Smooth muscle cell (in vitro differentiated cells): Measurements from ENCODE around the gene HES1. TPM values are rescaled to one million over a fixed set of nuclear protein-coding genes. Genes with fewer than 3 reads are reported as not detected.

Experiments used
- DNase-seq: peaks from one replicate; lab custom pipeline; 2025; ENCODE audit not compliant: unreplicated experiment; lab: John Stamatoyannopoulos, UW
- H2AFZ ChIP-seq: fragments of 200-600 bp; sonication (generic); 2 replicates; pipeline ENCODE4 v1.6.0; 2016; ENCODE audit warnings: antibody characterized with exemption, low read depth, mild to moderate bottlenecking
- H3F3A ChIP-seq: fragments of 200-600 bp; sonication (generic); 2 replicates; pipeline ENCODE4 v1.6.0; 2017; ENCODE audit warnings: antibody characterized with exemption, low read depth
- H3K27ac ChIP-seq: fragments of 200-600 bp; sonication (generic); 2 replicates; pipeline ENCODE4 v1.5.1; 2016; ENCODE audit warnings: low read depth, mild to moderate bottlenecking
- H3K27me3 ChIP-seq: fragments of 200-600 bp; sonication (generic); 2 replicates; pipeline ENCODE4 v1.6.1; 2016; ENCODE audit warnings: low read depth, mild to moderate bottlenecking
- H3K36me3 ChIP-seq: fragments of 200-600 bp; sonication (generic); 2 replicates; pipeline ENCODE4 v1.5.1; 2016; ENCODE audit warnings: low read depth
- H3K4me1 ChIP-seq: fragments of 200-600 bp; sonication (generic); 2 replicates; pipeline ENCODE4 v1.5.1; 2016; ENCODE audit warnings: low read depth
- H3K4me2 ChIP-seq: fragments of 200-600 bp; sonication (generic); 2 replicates; pipeline ENCODE4 v1.6.0; 2016; ENCODE audit warnings: mild to moderate bottlenecking
- H3K4me3 ChIP-seq: fragments of 200-600 bp; sonication (generic); 2 replicates; pipeline ENCODE4 v1.5.1; 2016; ENCODE audit warnings: mild to moderate bottlenecking
- H3K79me2 ChIP-seq: fragments of 200-600 bp; sonication (generic); 2 replicates; pipeline ENCODE4 v1.6.0; 2016; ENCODE audit warnings: low read depth, mild to moderate bottlenecking
- H3K9ac ChIP-seq: fragments of 200-600 bp; sonication (generic); 2 replicates; pipeline ENCODE4 v1.6.0; 2016; ENCODE audit warnings: low read depth
- H3K9me3 ChIP-seq: fragments of 200-600 bp; sonication (generic); replicated peaks from 2 replicates; pipeline ENCODE4 v1.5.1; 2016; ENCODE audit warnings: low read depth
- H4K20me1 ChIP-seq: fragments of 200-600 bp; sonication (generic); 2 replicates; pipeline ENCODE4 v1.6.0; 2016; ENCODE audit warnings: low read depth
- CTCF ChIP-seq: fragments of 200-600 bp; sonication (generic); IDR thresholded peaks from 2 replicates; pipeline ENCODE4 v1.5.1; 2017; ENCODE audit warnings: borderline replicate concordance, mild to moderate bottlenecking, antibody characterized with exemption; ENCODE audit not compliant: insufficient read depth, poor library complexity, severe bottlenecking
- WGBS: methylation state at CpG from one replicate; pipeline ENCODE4 v1.1.7; 2016; ENCODE audit warnings: low lambda C conversion rate; 5-methylcytosine and 5-hydroxymethylcytosine counted together
- polyA plus RNA-seq: library from polyadenylated mRNA; unstranded; fragments of >200 nt; fragmentation: Nextera tagmentation; extraction: Ambion mirVana; gene quantifications from 2 replicates; pipeline ENCODE4 v1.2.1, GENCODE V29; 2016
- total RNA-seq: library from RNA; depleted of rRNA; stranded (reverse); fragments of >200 nt; gene quantifications from 2 replicates; pipeline ENCODE4 v1.2.3, GENCODE V29; 2014

Gene HES1
- total RNA-seq: 69.5 and 96.8 TPM in 2 replicates
- 52.0 and 59.9 TPM in 2 replicates for polyA plus RNA-seq

- H3K4me3 ChIP-seq: peak within 1 kb of the TSS; percentile 83
- under 1% methylated on average over 29 of the region's 29 CpGs for WGBS
- peak within 1 kb of the TSS; percentile 91 for H3K4me2 ChIP-seq
- H4K20me1 ChIP-seq: peaks cover 20% of the 10 kb centered on the region
- H3F3A ChIP-seq: peaks cover 49% of the 10 kb centered on the region
- peaks cover 12% of the 10 kb centered on the region for H3K79me2 ChIP-seq
- H3K4me1 ChIP-seq: peaks cover 57% of the 10 kb centered on the region
- no peaks in the 10 kb centered on the region for H3K27me3 ChIP-seq
- peak; percentile 72 for DNase-seq
- H2AFZ ChIP-seq: no peak within 1 kb of the TSS
- H3K9ac ChIP-seq: peak within 1 kb of the TSS; percentile 76
- H3K27ac ChIP-seq: peak within 1 kb of the TSS; percentile 90
- H3K36me3 ChIP-seq: no peaks in the 10 kb centered on the region
- no peak for TF ChIP-seq CTCF
- H3K9me3 ChIP-seq: no peaks in the 10 kb centered on the region
Measured at GRCh38 chr3:194135806-194136518, at the start of gene HES1. Gene HES1, plus strand, starts transcription at chr3:194136148. Its CDS starts 233 bp downstream, at chr3:194136381.

- Histone ChIP-seq H3K36me3 (no peaks in the 10 kb centered on the region), H3F3A (peaks cover 20% of the 10 kb centered on the region), H2AFZ (peak overlapping the region; percentile 12), H4K20me1 (no peaks in the 10 kb centered on the region), H3K9me3 (no peaks in the 10 kb centered on the region), H3K4me3 (no peak overlapping the region), H3K27ac (peak overlapping the region; percentile 13), H3K9ac (no peak overlapping the region), H3K79me2 (no peaks in the 10 kb centered on the region), H3K27me3 (no peaks in the 10 kb centered on the region), H3K4me2 (peak overlapping the region; percentile 35), H3K4me1 (peaks cover 46% of the 10 kb centered on the region)
- DNase-seq: no peak
- 43% methylated on average over 12 of the region's 12 CpGs for WGBS
- no peak for TF ChIP-seq CTCF
Measured at GRCh38 chr3:194086388-194087075, 49.4 kb upstream of the HES1 start.

GRCh38 chr3:194087280-194087679, 48.7 kb upstream of the HES1 start:
- Histone ChIP-seq H3K27me3 (no peaks in the 10 kb centered on the region), H3K4me1 (peaks cover 48% of the 10 kb centered on the region), H3K4me3 (no peak overlapping the region), H2AFZ (no peak overlapping the region), H3K4me2 (peak overlapping the region; percentile 35), H3K79me2 (no peaks in the 10 kb centered on the region), H3K36me3 (no peaks in the 10 kb centered on the region), H4K20me1 (no peaks in the 10 kb centered on the region), H3K9ac (no peak overlapping the region), H3K27ac (peak overlapping the region; percentile 13), H3K9me3 (no peaks in the 10 kb centered on the region), H3F3A (peaks cover 22% of the 10 kb centered on the region)
- no peak for DNase-seq
- no peak for TF ChIP-seq CTCF
- WGBS: 75% methylated on average over 5 of the region's 5 CpGs
